ENCODE measurements around the gene CDK10.

Gene CDK10

GRCh38 chr16:89686520-89687091, at the start of gene CDK10:
CDK10 (plus strand) TSS chr16:89686689; CDS start chr16:89686711, 22 bp downstream.
- Histone ChIP-seq H3K27ac (ENCODE audit: low read length) (peak within 1 kb of the TSS; percentile 72), H3K27me3 (replicated peaks; ENCODE audit: insufficient read depth, low read length) (no peaks in the 10 kb centered on the region), H3K4me2 (ENCODE audit: low read depth, low read length) (peak within 1 kb of the TSS; percentile 68), H4K20me1 (ENCODE audit: insufficient read depth, low read length) (no peaks in the 10 kb centered on the region), H3K9ac (ENCODE audit: low read length) (peak within 1 kb of the TSS; percentile 83), H3K9me3 (replicated peaks; ENCODE audit: insufficient read depth, low read length) (no peaks in the 10 kb centered on the region), H3K36me3 (replicated peaks; ENCODE audit: insufficient read depth, low read length) (no peaks in the 10 kb centered on the region), H3K79me2 (ENCODE audit: low read length) (peaks cover 4% of the 10 kb centered on the region), H2AFZ (ENCODE audit: low read length) (peak within 1 kb of the TSS; percentile 75), H3K4me3 (ENCODE audit: low read length) (peak within 1 kb of the TSS; percentile 75), H3F3A (ENCODE audit: insufficient read depth, low read length) (no peaks in the 10 kb centered on the region), H3K4me1 (ENCODE audit: low read length) (no peaks in the 10 kb centered on the region), H3K9me2 (replicated peaks; ENCODE audit: insufficient read depth, low read length) (no peaks in the 10 kb centered on the region)
- peak; percentile 74 for DNase-seq
- no peak for TF ChIP-seq EZH2 (optimal IDR thresholded peaks at IDR 0.05; ENCODE audit: low read depth, low read length)
- no peak for TF ChIP-seq EZH2phosphoT487 (IDR thresholded peaks at IDR 0.05; ENCODE audit: low read length)
- no peak for TF ChIP-seq CTCF (IDR thresholded peaks at IDR 0.05; ENCODE audit: low read length)

GRCh38 chr16:89637379-89637778, 49.1 kb upstream of the CDK10 start:
- H3K4me1 ChIP-seq (ENCODE audit: low read length), result no peaks in the 10 kb centered on the region
- TF ChIP-seq EZH2 (optimal IDR thresholded peaks at IDR 0.05; ENCODE audit: low read depth, low read length) (no peak), CTCF (IDR thresholded peaks at IDR 0.05; ENCODE audit: low read length) (no peak), EZH2phosphoT487 (IDR thresholded peaks at IDR 0.05; ENCODE audit: low read length) (no peak)
- no peak overlapping the region for H2AFZ ChIP-seq (ENCODE audit: low read length)
- no peak overlapping the region for H3K4me3 ChIP-seq (ENCODE audit: low read length)
- no peaks in the 10 kb centered on the region for H3K9me2 ChIP-seq (replicated peaks; ENCODE audit: insufficient read depth, low read length)
- H3K79me2 ChIP-seq (ENCODE audit: low read length), result no peaks in the 10 kb centered on the region
- H3K9ac ChIP-seq (ENCODE audit: low read length), result no peak overlapping the region
- H3K27me3 ChIP-seq (replicated peaks; ENCODE audit: insufficient read depth, low read length), result peaks cover 13% of the 10 kb centered on the region
- no peak overlapping the region for H3K4me2 ChIP-seq (ENCODE audit: low read depth, low read length)
- no peak for DNase-seq
- no peaks in the 10 kb centered on the region for H3K9me3 ChIP-seq (replicated peaks; ENCODE audit: insufficient read depth, low read length)
- H3F3A ChIP-seq (ENCODE audit: insufficient read depth, low read length), result no peaks in the 10 kb centered on the region
- H3K36me3 ChIP-seq (replicated peaks; ENCODE audit: insufficient read depth, low read length), result no peaks in the 10 kb centered on the region
- H3K27ac ChIP-seq (ENCODE audit: low read length), result no peak overlapping the region
- no peaks in the 10 kb centered on the region for H4K20me1 ChIP-seq (ENCODE audit: insufficient read depth, low read length)

- DNase-seq, result no peak
- Histone ChIP-seq H3F3A (ENCODE audit: insufficient read depth, low read length) (no peaks in the 10 kb centered on the region), H3K27me3 (replicated peaks; ENCODE audit: insufficient read depth, low read length) (peaks cover 8% of the 10 kb centered on the region), H3K4me2 (ENCODE audit: low read depth, low read length) (no peak overlapping the region), H3K4me3 (ENCODE audit: low read length) (no peak overlapping the region), H3K27ac (ENCODE audit: low read length) (no peak overlapping the region), H4K20me1 (ENCODE audit: insufficient read depth, low read length) (no peaks in the 10 kb centered on the region), H2AFZ (ENCODE audit: low read length) (no peak overlapping the region), H3K4me1 (ENCODE audit: low read length) (no peaks in the 10 kb centered on the region), H3K79me2 (ENCODE audit: low read length) (no peaks in the 10 kb centered on the region), H3K9me3 (replicated peaks; ENCODE audit: insufficient read depth, low read length) (no peaks in the 10 kb centered on the region), H3K36me3 (replicated peaks; ENCODE audit: insufficient read depth, low read length) (no peaks in the 10 kb centered on the region), H3K9me2 (replicated peaks; ENCODE audit: insufficient read depth, low read length) (no peaks in the 10 kb centered on the region), H3K9ac (ENCODE audit: low read length) (no peak overlapping the region)
- TF ChIP-seq EZH2 (optimal IDR thresholded peaks at IDR 0.05; ENCODE audit: low read depth, low read length) (no peak), EZH2phosphoT487 (IDR thresholded peaks at IDR 0.05; ENCODE audit: low read length) (no peak), CTCF (IDR thresholded peaks at IDR 0.05; ENCODE audit: low read length) (no peak)
Observed at GRCh38 chr16:89638455-89638854, 48.0 kb upstream of the CDK10 start.
